GM19351 (cell line): ENCODE results near the gene TBX6.
A peak's percentile ranks its signal among the peaks of the same experiment; 100 is the strongest.

Source experiments
- ATAC-seq: cut with Tn5 transposase; IDR thresholded peaks from one replicate; pipeline ENCODE4 v1.9.1; 2021; ENCODE audit warnings: mild to moderate bottlenecking, moderate library complexity; ENCODE audit not compliant: unreplicated experiment

TBX6 gene

GRCh38 chr16:30087181-30087898 is 4.4 kb downstream of the TBX6 start:
- ATAC-seq, result no peak

- no peak for ATAC-seq
Measured at GRCh38 chr16:30086291-30087140, 5.2 kb downstream of the TBX6 start.

GRCh38 chr16:30085820-30086219 is 5.9 kb downstream of the TBX6 start:
- no peak for ATAC-seq

- no peak for ATAC-seq
Measured at GRCh38 chr16:30085247-30085646, 6.5 kb downstream of the TBX6 start.

- no peak for ATAC-seq
Measured at GRCh38 chr16:30084816-30085159, 6.9 kb downstream of the TBX6 start.

GRCh38 chr16:30084096-30084815 is 7.5 kb downstream of the TBX6 start:
- ATAC-seq, result no peak

GRCh38 chr16:30083216-30084055 is 8.3 kb downstream of the TBX6 start:
- no peak for ATAC-seq

- no peak for ATAC-seq
Measured at GRCh38 chr16:30082545-30083090, 9.1 kb downstream of the TBX6 start.

- no peak for ATAC-seq
Measured at GRCh38 chr16:30079480-30079879, 12.2 kb downstream of the TBX6 start.

- ATAC-seq, result no peak
Measured at GRCh38 chr16:30078744-30079143, 13.0 kb downstream of the TBX6 start.

GRCh38 chr16:30077656-30078055 is 14.1 kb downstream of the TBX6 start:
- ATAC-seq, result no peak

- ATAC-seq, result peak; percentile 20
Measured at GRCh38 chr16:30076276-30076791, 15.4 kb downstream of the TBX6 start.

- peak; percentile 90 for ATAC-seq
Measured at GRCh38 chr16:30075503-30076275, 16.0 kb downstream of the TBX6 start, which contains the start of gene PPP4C. Gene PPP4C (plus strand): TSS chr16:30075994. CDS start chr16:30076378, 384 bp downstream.

- ATAC-seq, result no peak
Measured at GRCh38 chr16:30070490-30070889, 21.2 kb downstream of the TBX6 start.

- no peak for ATAC-seq
Measured at GRCh38 chr16:30069611-30070462, 21.9 kb downstream of the TBX6 start.

GRCh38 chr16:30068750-30069610 is 22.7 kb downstream of the TBX6 start:
- no peak for ATAC-seq

GRCh38 chr16:30068333-30068732 is 23.4 kb downstream of the TBX6 start:
- ATAC-seq, result no peak

GRCh38 chr16:30067584-30067916 is 24.2 kb downstream of the TBX6 start:
- no peak for ATAC-seq
